B cell (primary cell): ENCODE data around the gene DSG4. TPM values are rescaled to one million over a fixed set of nuclear protein-coding genes. Genes with fewer than 3 reads are reported as not detected.

Experiments used
- ATAC-seq: fragments of 200-7000 bp; cut with Tn5 transposase; one replicate; pipeline ENCODE4 v1.10.0; 2021; ENCODE audit warnings: low read depth, mild to moderate bottlenecking, moderate number of reproducible peaks, moderate library complexity
- CTCF ChIA-PET: fragments of 350-600 bp; sonication (Branson Sonifier 250); formaldehyde crosslinking; loops from one replicate; lab custom pipeline; 2021; ENCODE audit warnings: antibody characterized with exemption, inconsistent platforms; lab: Charles Lee
- POLR2A ChIA-PET: fragments of 350-600 bp; sonication (Branson Sonifier 250); formaldehyde crosslinking; loops from one replicate; lab custom pipeline; 2021; ENCODE audit warnings: antibody characterized with exemption; lab: Charles Lee
- DNase-seq: peaks from one replicate; pipeline ENCODE4 v3.0.0; 2013
- H2AFZ ChIP-seq: 2 replicates; pipeline ENCODE4 v1.6.1; 2012; ENCODE audit warnings: mild to moderate bottlenecking, low read depth, low read length; ENCODE audit not compliant: insufficient read depth, poor library complexity, severe bottlenecking
- H3K27ac ChIP-seq, 2 donors: 1 replicate in 1 of 2; 2 replicates in 1 of 2; pipeline ENCODE4 v1.5.1; 2012 to 2013; ENCODE audit warnings: low read length in 2 of 2, mild to moderate bottlenecking in 2 of 2, moderate library complexity in 1 of 2
- H3K27me3 ChIP-seq, 4 experiments: fragments of 200-600 bp in 1 of 4; sonication (generic) in 1 of 4; replicated peaks in 1 of 4; 1 replicate in 2 of 4; 2 replicates in 2 of 4; pipeline versions ENCODE4 v1.6.1 to v1.7.0; 2013 to 2016; ENCODE audit warnings: low read length in 3 of 4, mild to moderate bottlenecking in 2 of 4, mixed read lengths in 1 of 4, moderate library complexity in 1 of 4; ENCODE audit not compliant: insufficient read depth in 4 of 4, control insufficient read depth in 3 of 4; ENCODE audit errors: control extremely low read depth in 1 of 4
- H3K36me3 ChIP-seq, 2 experiments: replicated peaks in 1 of 2; 1 replicate in 1 of 2; 2 replicates in 1 of 2; pipeline versions ENCODE4 v1.6.1 to v1.7.1; 2013; ENCODE audit warnings: low read length in 1 of 2; ENCODE audit not compliant: insufficient read depth in 2 of 2, control insufficient read depth in 1 of 2; ENCODE audit errors: control extremely low read depth in 1 of 2, extremely low read depth in 1 of 2
- H3K4me1 ChIP-seq, 2 donors: fragments of 200-600 bp in 1 of 2; sonication (generic) in 1 of 2; 1 replicate in 1 of 2; 2 replicates in 1 of 2; pipeline versions ENCODE4 v1.5.1 to v1.6.1; 2013 to 2017; ENCODE audit warnings: low read length in 2 of 2; ENCODE audit not compliant: control insufficient read depth in 2 of 2, insufficient read depth in 2 of 2
- H3K4me2 ChIP-seq: replicated peaks from 2 replicates; pipeline ENCODE3; 2012; ENCODE audit warnings: mild to moderate bottlenecking, low read depth, low read length; ENCODE audit not compliant: poor library complexity, severe bottlenecking
- H3K4me3 ChIP-seq, 5 experiments: fragments of 200-600 bp in 1 of 5; sonication (generic) in 1 of 5; 1 replicate in 3 of 5; 2 replicates in 2 of 5; pipeline versions ENCODE4 v1.5.1 to v1.7.0; 2011 to 2016; ENCODE audit warnings: low read length in 4 of 5, mild to moderate bottlenecking in 4 of 5, low read depth in 2 of 5, control low read depth in 1 of 5, moderate library complexity in 1 of 5; ENCODE audit not compliant: insufficient read depth in 1 of 5; ENCODE audit errors: control extremely low read depth in 1 of 5, extremely low read depth in 1 of 5
- H3K79me2 ChIP-seq: fragments of 200-600 bp; sonication (generic); one replicate; pipeline ENCODE4 v1.6.0; 2016; ENCODE audit warnings: low read length; ENCODE audit not compliant: control insufficient read depth, insufficient read depth
- H3K9ac ChIP-seq: fragments of 200-600 bp; sonication (generic); 2 replicates; pipeline ENCODE4 v1.6.1; 2017; ENCODE audit warnings: mild to moderate bottlenecking, low read length, moderate library complexity
- H3K9me3 ChIP-seq, 3 donors: one replicate each; pipeline versions ENCODE4 v1.6.1 to v1.7.1; 2013; ENCODE audit warnings: low read length in 2 of 3; ENCODE audit not compliant: control insufficient read depth in 2 of 3, insufficient read depth in 1 of 3; ENCODE audit errors: control extremely low read depth in 1 of 3
- H4K20me1 ChIP-seq: 2 replicates; pipeline ENCODE4 v1.6.0; 2012; ENCODE audit warnings: mild to moderate bottlenecking, low read length; ENCODE audit not compliant: insufficient read depth, control insufficient read depth, poor library complexity, severe bottlenecking
- H3K27ac Mint-ChIP-seq: one replicate; pipeline ENCODE4 v1.8.0; 2021; ENCODE audit warnings: mixed read lengths
- H3K27me3 Mint-ChIP-seq: one replicate; pipeline ENCODE4 v1.8.0; 2021; ENCODE audit warnings: mixed read lengths
- H3K4me1 Mint-ChIP-seq: one replicate; pipeline ENCODE4 v1.8.0; 2021; ENCODE audit warnings: mixed read lengths
- H3K4me3 Mint-ChIP-seq: one replicate; pipeline ENCODE4 v1.8.0; 2021; ENCODE audit warnings: mixed read lengths
- H3K9me3 Mint-ChIP-seq: one replicate; pipeline ENCODE4 v1.8.0; 2022; ENCODE audit warnings: mixed read lengths; ENCODE audit not compliant: insufficient read depth
- EZH2 ChIP-seq: IDR thresholded peaks from 2 replicates; pipeline ENCODE4 v1.6.1; 2012; ENCODE audit warnings: borderline replicate concordance, low read depth, mild to moderate bottlenecking, moderate library complexity, low read length; ENCODE audit not compliant: insufficient read depth, poor library complexity, severe bottlenecking
- WGBS: methylation state at CpG from one replicate; pipeline ENCODE4 v1.1.5; 2013; ENCODE audit warnings: missing lambda C conversion rate; ENCODE audit not compliant: insufficient coverage; 5-methylcytosine and 5-hydroxymethylcytosine counted together
- intact Hi-C: fragments of 100-400 bp; cut with micrococcal nuclease; formaldehyde crosslinking; loops from one replicate; pipeline ENCODE4 v1.10.0; 2022
- polyA plus RNA-seq: library from polyadenylated mRNA; depleted of rRNA; stranded (reverse); fragments of >200 nt; gene quantifications from 2 replicates; pipeline ENCODE4 v1.2.3, GENCODE V29; 2012
- total RNA-seq, 2 donors: library from RNA; stranded (reverse); fragments of 120-200 nt in 1 of 2; gene quantifications; 1 replicate in 1 of 2; 2 replicates in 1 of 2; pipeline versions ENCODE4 v1.2.3 to v1.2.4, GENCODE V29; 2013 to 2022
- TF ChIP-seq, protein P1 (sequence below): fragments of 200-600 bp; IDR thresholded peaks from one replicate; pipeline ENCODE4 v1.8.0; 2022; ENCODE audit warnings: antibody characterized with exemption, mild to moderate bottlenecking

DSG4 gene
- total and polyA plus RNA-seq, 2 donors (not counting 1 experiment from before 2014, with no cell fraction given) = not detected

DNA sequence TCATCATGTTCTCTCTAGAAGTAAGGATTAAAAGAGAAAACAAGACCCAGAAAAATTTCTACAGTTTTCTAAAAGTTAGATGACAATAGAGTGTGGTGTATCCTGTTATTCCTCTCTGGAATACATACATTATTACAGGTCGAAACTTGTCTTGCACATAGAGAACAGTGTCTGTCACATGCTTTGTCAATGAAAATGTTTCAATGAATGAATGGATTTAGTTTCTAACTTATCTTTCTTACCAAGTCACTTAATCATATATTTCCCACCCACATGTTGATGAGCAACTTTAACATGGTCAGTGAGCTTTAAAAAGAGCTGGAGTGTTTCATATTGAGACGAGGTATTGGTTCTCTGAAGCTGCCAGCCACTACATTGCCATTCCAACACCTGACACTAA is 4.3 kb downstream of the DSG4 start:
- H3K27ac ChIP-seq = no peak overlapping the region
- no peak overlapping the region for H3K4me2 ChIP-seq
- intact Hi-C loops = no loop called here
- H3K4me3 ChIP-seq = no peak overlapping the region
- Mint-ChIP-seq H3K27ac (no peak overlapping the region), H3K27me3 (no peaks in the 10 kb centered on the region), H3K9me3 (no peaks in the 10 kb centered on the region), H3K4me3 (no peak overlapping the region), H3K4me1 (no peaks in the 10 kb centered on the region)
- WGBS = no CpG with 5 or more reads among the region's 2 CpGs
- TF ChIP-seq EZH2 = no peak
- TF ChIP-seq, protein P1, sequence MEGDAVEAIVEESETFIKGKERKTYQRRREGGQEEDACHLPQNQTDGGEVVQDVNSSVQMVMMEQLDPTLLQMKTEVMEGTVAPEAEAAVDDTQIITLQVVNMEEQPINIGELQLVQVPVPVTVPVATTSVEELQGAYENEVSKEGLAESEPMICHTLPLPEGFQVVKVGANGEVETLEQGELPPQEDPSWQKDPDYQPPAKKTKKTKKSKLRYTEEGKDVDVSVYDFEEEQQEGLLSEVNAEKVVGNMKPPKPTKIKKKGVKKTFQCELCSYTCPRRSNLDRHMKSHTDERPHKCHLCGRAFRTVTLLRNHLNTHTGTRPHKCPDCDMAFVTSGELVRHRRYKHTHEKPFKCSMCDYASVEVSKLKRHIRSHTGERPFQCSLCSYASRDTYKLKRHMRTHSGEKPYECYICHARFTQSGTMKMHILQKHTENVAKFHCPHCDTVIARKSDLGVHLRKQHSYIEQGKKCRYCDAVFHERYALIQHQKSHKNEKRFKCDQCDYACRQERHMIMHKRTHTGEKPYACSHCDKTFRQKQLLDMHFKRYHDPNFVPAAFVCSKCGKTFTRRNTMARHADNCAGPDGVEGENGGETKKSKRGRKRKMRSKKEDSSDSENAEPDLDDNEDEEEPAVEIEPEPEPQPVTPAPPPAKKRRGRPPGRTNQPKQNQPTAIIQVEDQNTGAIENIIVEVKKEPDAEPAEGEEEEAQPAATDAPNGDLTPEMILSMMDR = no peak
- H3K36me3 ChIP-seq = no peaks in the 10 kb centered on the region
- no peaks in the 10 kb centered on the region for H3K27me3 ChIP-seq
- no peaks in the 10 kb centered on the region for H3K79me2 ChIP-seq
- no peaks in the 10 kb centered on the region for H3K9me3 ChIP-seq
- H2AFZ ChIP-seq = no peak overlapping the region
- no peaks in the 10 kb centered on the region for H3K4me1 ChIP-seq
- H3K9ac ChIP-seq = no peak overlapping the region
- ChIA-PET CTCF (no interaction called here), POLR2A (no interaction called here)
- no peak for ATAC-seq
- no peaks in the 10 kb centered on the region for H4K20me1 ChIP-seq
- no peak for DNase-seq

DNA sequence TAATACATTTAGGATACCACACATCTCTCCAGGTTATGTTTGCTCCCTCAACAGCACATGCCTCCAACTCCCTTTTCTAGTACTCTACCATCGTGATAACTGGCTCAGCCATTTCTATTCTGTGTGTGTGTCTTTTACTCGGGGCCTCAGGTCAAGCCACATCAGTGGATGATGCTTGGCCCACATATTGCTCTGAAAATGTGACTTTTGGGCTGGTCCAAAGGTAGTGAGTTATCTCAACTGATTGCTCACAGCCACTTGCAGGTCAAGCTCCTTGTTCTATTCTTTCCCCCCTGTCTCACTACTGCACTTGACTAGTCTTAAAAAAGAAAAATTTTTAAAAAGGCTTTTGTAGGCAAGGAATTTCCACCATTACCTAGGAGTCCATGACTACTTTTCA is 5.5 kb downstream of the DSG4 start:
- Histone ChIP-seq H3K36me3 (no peaks in the 10 kb centered on the region), H3K4me2 (no peak overlapping the region), H4K20me1 (no peaks in the 10 kb centered on the region), H3K4me1 (no peaks in the 10 kb centered on the region), H3K27me3 (no peaks in the 10 kb centered on the region), H3K9me3 (no peaks in the 10 kb centered on the region), H3K27ac (no peak overlapping the region), H3K4me3 (no peak overlapping the region), H3K9ac (no peak overlapping the region), H3K79me2 (no peaks in the 10 kb centered on the region), H2AFZ (no peak overlapping the region)
- no peaks in the 10 kb centered on the region for H3K4me1 Mint-ChIP-seq
- CTCF ChIA-PET = no interaction called here
- H3K27ac Mint-ChIP-seq = no peak overlapping the region
- no peaks in the 10 kb centered on the region for H3K9me3 Mint-ChIP-seq
- TF ChIP-seq, protein P1 = no peak
- TF ChIP-seq EZH2 = no peak
- POLR2A ChIA-PET = no interaction called here
- intact Hi-C loops = no loop called here
- no peak overlapping the region for H3K4me3 Mint-ChIP-seq
- no peak for ATAC-seq
- no peak for DNase-seq
- WGBS = no CpG with 5 or more reads among the region's 2 CpGs
- H3K27me3 Mint-ChIP-seq = no peaks in the 10 kb centered on the region
